K562 (cell line): ENCODE results near the gene BTRC. TPM values are rescaled to one million over a fixed set of nuclear protein-coding genes. Genes with fewer than 3 reads are reported as not detected.

Experiments used
- AFF4 ChIP-seq: sonication (generic); formaldehyde crosslinking; IDR thresholded peaks from 2 replicates; pipeline ENCODE4 v1.8.0; 2023; ENCODE audit warnings: mild to moderate bottlenecking, missing genetic modification reagents
- GABPA ChIP-seq: fragments of 200-800 bp; sonication (Bioruptor generic); conservative IDR thresholded peaks from 2 replicates; pipeline ENCODE4 v1.6.1; 2016; ENCODE audit warnings: low read depth, missing genetic modification characterization, missing compliant biosample characterization
- MTA2 ChIP-seq: fragments of 450-650 bp; IDR thresholded peaks from 2 replicates; pipeline ENCODE4 v1.6.1; 2016; ENCODE audit warnings: low read depth
- PHTF2 ChIP-seq: fragments of 250-450 bp; sonication (Bioruptor Pico); IDR thresholded peaks from 2 replicates; pipeline ENCODE4 v1.5.0; 2021; ENCODE audit warnings: mild to moderate bottlenecking
- SIX5 ChIP-seq, 2 experiments: IDR thresholded peaks; 2 replicates each; pipeline ENCODE4 v1.6.1; 2011; ENCODE audit warnings: low read length in 2 of 2, borderline replicate concordance in 1 of 2, low read depth in 1 of 2, mild to moderate bottlenecking in 1 of 2, moderate library complexity in 1 of 2; ENCODE audit not compliant: insufficient read depth in 1 of 2
- SREBF1 ChIP-seq: fragments of 150-350 bp; IDR thresholded peaks from 2 replicates; pipeline ENCODE4 v1.6.1; 2014; ENCODE audit warnings: antibody characterized with exemption, low read depth, low read length, borderline replicate concordance
- polyA plus RNA-seq, 8 experiments: library from polyadenylated mRNA; depleted of rRNA in 4 of 8; stranded (reverse) in 5 of 8; unstranded in 3 of 8; fragments of >200 nt; fragmentation: Nextera tagmentation in 2 of 8; fragmentation: Illumina TruSeq in 1 of 8; extraction: Ambion mirVana in 2 of 8; extraction: Trizol in 1 of 8; gene quantifications; 2 replicates each; pipeline versions ENCODE4 v1.2.1 to v1.2.3, GENCODE V29; 2011 to 2014; ENCODE audit warnings: inconsistent platforms in 1 of 8, missing spikeins in 1 of 8
- total RNA-seq, 7 experiments: library from RNA; depleted of rRNA in 6 of 7; stranded (reverse); fragments of >200 nt in 6 of 7; fragmentation: Illumina TruSeq in 2 of 7; extraction: Trizol in 2 of 7; gene quantifications; 2 replicates each; pipeline versions ENCODE4 v1.2.1 to v1.2.3, GENCODE V29; 2011 to 2021; ENCODE audit warnings: low replicate concordance in 1 of 7
- TF ChIP-seq, protein P1 (sequence below): fragments of 450-650 bp; IDR thresholded peaks from 2 replicates; pipeline ENCODE4 v1.6.1; 2016
- TF ChIP-seq, protein P2 (sequence below): fragments of 450-650 bp; IDR thresholded peaks from 2 replicates; pipeline ENCODE4 v1.6.1; 2016; ENCODE audit warnings: mild to moderate bottlenecking, moderate library complexity

Gene BTRC
- total and polyA plus RNA-seq, 9 of the 15 experiments (the other 6 are each of a cell fraction or from before 2014, with no cell fraction given), result 1.6 to 15.4 (median 7.0) TPM

DNA sequence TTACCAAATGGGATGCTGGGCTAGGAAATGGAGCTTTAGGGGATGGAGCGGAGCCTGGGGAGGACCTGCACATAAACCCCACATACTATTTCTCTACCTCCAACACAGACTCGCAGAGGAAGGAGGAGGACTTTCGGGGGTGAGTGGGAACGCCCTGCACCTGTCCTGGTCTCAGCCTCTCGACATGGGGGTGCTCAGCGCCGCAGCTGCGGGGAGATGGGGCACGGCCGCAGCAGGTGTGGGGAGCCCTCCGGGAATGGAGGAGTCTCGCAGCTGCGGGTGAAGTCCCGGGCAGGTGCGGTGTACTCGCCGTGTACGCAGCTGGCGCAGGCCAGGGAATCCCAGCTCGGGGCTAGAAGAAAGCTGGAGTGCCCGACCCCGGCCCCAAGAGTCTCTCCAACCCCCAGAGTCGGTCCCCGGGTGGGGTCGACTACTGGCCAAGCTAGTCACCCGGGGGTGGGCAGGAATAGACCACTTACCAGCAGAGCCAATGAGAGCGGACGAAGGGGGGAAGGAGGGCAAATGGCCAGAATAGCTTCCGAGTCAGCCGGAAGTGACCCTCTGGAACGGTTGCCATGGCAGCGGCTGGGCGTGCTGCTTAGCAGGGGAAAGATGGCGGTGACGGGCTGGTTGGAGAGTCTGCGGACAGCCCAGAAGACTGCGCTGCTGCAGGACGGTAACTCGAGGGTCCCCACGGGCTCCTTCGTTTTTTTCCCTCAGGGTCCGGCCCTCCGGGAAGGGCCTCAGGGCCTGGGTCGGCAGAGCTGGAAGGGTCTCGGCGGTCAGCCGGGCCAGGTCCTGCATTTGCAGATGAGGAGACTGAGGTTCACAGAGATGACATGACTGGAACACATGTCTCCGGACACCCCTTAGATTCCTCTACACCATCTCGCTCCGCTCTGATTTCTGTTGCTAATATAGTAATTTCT lies 234.0 kb downstream of the BTRC start, which contains the start of the genes DPCD and POLL (continued):
- TF ChIP-seq, protein P1, sequence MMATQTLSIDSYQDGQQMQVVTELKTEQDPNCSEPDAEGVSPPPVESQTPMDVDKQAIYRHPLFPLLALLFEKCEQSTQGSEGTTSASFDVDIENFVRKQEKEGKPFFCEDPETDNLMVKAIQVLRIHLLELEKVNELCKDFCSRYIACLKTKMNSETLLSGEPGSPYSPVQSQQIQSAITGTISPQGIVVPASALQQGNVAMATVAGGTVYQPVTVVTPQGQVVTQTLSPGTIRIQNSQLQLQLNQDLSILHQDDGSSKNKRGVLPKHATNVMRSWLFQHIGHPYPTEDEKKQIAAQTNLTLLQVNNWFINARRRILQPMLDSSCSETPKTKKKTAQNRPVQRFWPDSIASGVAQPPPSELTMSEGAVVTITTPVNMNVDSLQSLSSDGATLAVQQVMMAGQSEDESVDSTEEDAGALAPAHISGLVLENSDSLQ, result peak; percentile 59
- TF ChIP-seq, protein P2, sequence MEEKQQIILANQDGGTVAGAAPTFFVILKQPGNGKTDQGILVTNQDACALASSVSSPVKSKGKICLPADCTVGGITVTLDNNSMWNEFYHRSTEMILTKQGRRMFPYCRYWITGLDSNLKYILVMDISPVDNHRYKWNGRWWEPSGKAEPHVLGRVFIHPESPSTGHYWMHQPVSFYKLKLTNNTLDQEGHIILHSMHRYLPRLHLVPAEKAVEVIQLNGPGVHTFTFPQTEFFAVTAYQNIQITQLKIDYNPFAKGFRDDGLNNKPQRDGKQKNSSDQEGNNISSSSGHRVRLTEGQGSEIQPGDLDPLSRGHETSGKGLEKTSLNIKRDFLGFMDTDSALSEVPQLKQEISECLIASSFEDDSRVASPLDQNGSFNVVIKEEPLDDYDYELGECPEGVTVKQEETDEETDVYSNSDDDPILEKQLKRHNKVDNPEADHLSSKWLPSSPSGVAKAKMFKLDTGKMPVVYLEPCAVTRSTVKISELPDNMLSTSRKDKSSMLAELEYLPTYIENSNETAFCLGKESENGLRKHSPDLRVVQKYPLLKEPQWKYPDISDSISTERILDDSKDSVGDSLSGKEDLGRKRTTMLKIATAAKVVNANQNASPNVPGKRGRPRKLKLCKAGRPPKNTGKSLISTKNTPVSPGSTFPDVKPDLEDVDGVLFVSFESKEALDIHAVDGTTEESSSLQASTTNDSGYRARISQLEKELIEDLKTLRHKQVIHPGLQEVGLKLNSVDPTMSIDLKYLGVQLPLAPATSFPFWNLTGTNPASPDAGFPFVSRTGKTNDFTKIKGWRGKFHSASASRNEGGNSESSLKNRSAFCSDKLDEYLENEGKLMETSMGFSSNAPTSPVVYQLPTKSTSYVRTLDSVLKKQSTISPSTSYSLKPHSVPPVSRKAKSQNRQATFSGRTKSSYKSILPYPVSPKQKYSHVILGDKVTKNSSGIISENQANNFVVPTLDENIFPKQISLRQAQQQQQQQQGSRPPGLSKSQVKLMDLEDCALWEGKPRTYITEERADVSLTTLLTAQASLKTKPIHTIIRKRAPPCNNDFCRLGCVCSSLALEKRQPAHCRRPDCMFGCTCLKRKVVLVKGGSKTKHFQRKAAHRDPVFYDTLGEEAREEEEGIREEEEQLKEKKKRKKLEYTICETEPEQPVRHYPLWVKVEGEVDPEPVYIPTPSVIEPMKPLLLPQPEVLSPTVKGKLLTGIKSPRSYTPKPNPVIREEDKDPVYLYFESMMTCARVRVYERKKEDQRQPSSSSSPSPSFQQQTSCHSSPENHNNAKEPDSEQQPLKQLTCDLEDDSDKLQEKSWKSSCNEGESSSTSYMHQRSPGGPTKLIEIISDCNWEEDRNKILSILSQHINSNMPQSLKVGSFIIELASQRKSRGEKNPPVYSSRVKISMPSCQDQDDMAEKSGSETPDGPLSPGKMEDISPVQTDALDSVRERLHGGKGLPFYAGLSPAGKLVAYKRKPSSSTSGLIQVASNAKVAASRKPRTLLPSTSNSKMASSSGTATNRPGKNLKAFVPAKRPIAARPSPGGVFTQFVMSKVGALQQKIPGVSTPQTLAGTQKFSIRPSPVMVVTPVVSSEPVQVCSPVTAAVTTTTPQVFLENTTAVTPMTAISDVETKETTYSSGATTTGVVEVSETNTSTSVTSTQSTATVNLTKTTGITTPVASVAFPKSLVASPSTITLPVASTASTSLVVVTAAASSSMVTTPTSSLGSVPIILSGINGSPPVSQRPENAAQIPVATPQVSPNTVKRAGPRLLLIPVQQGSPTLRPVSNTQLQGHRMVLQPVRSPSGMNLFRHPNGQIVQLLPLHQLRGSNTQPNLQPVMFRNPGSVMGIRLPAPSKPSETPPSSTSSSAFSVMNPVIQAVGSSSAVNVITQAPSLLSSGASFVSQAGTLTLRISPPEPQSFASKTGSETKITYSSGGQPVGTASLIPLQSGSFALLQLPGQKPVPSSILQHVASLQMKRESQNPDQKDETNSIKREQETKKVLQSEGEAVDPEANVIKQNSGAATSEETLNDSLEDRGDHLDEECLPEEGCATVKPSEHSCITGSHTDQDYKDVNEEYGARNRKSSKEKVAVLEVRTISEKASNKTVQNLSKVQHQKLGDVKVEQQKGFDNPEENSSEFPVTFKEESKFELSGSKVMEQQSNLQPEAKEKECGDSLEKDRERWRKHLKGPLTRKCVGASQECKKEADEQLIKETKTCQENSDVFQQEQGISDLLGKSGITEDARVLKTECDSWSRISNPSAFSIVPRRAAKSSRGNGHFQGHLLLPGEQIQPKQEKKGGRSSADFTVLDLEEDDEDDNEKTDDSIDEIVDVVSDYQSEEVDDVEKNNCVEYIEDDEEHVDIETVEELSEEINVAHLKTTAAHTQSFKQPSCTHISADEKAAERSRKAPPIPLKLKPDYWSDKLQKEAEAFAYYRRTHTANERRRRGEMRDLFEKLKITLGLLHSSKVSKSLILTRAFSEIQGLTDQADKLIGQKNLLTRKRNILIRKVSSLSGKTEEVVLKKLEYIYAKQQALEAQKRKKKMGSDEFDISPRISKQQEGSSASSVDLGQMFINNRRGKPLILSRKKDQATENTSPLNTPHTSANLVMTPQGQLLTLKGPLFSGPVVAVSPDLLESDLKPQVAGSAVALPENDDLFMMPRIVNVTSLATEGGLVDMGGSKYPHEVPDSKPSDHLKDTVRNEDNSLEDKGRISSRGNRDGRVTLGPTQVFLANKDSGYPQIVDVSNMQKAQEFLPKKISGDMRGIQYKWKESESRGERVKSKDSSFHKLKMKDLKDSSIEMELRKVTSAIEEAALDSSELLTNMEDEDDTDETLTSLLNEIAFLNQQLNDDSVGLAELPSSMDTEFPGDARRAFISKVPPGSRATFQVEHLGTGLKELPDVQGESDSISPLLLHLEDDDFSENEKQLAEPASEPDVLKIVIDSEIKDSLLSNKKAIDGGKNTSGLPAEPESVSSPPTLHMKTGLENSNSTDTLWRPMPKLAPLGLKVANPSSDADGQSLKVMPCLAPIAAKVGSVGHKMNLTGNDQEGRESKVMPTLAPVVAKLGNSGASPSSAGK, result no peak
- no peak for TF ChIP-seq SREBF1
- 0 out of 2 replicates have a peak, but pooled peaks have one; percentile 43 for TF ChIP-seq AFF4 (CRISPR knock-in tag)
- TF ChIP-seq GABPA (tag), result peak; percentile 97
- no peak for TF ChIP-seq SIX5 (IDR thresholded peaks at IDR 0.05; ENCODE audit: borderline replicate concordance in 1 of 2, insufficient read depth in 1 of 2, low read depth in 1 of 2, low read length in 2 of 2)
- peak; percentile 73 for TF ChIP-seq MTA2
- TF ChIP-seq PHTF2 (CRISPR knock-in tag), result no peak
